GM06990 (cell line): ENCODE results near the gene LARGE1.

Experiments used
- DNase-seq: peaks from one replicate; pipeline ENCODE4 v3.0.0-alpha.2; 2011; ENCODE audit not compliant: insufficient read length; ENCODE audit errors: extremely low read depth
- H3K27me3 ChIP-seq: replicated peaks from 2 replicates; pipeline ENCODE4 v1.6.0; 2011; ENCODE audit warnings: low read length; ENCODE audit not compliant: control insufficient read depth, insufficient read depth
- H3K36me3 ChIP-seq: 2 replicates; pipeline ENCODE4 v1.5.1; 2011; ENCODE audit warnings: low read length; ENCODE audit not compliant: control insufficient read depth, insufficient read depth
- H3K4me3 ChIP-seq: replicated peaks from 2 replicates; pipeline ENCODE4 v1.5.1; 2011; ENCODE audit warnings: low read depth, mild to moderate bottlenecking, control low read depth, low read length
- CTCF ChIP-seq: IDR thresholded peaks from 2 replicates; pipeline ENCODE4 v1.5.1; 2011; ENCODE audit warnings: low read length, control low read depth, mild to moderate bottlenecking, inconsistent platforms; ENCODE audit not compliant: insufficient read depth, poor library complexity, severe bottlenecking

The LARGE1 gene

GRCh38 chr22:33829546-33830280 lies 90.6 kb downstream of the LARGE1 start:
- Histone ChIP-seq H3K36me3 (no peaks in the 10 kb centered on the region), H3K27me3 (no peaks in the 10 kb centered on the region), H3K4me3 (no peak overlapping the region)
- no peak for DNase-seq
- no peak for TF ChIP-seq CTCF

DNA sequence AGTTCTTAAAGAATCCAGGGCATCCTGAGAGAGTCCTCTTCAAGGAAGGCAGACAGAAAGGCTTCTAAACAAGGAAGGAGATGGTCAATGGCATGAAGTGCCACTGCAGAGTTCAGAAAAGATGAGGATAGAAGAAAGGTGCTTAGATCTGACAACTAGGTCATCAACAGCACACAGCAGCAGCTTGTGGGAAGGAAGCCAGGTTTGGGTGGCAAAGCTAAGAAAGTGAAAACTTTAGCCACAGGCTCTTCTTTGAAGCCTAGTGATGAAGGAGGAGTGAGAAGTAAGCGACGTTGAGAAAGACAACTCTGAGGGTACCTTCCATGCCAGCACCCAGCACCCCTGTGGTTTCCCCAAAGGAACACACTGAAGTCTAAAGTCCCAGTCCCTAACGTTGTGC lies 92.0 kb downstream of the LARGE1 start:
- no peak for DNase-seq
- Histone ChIP-seq H3K36me3 (no peaks in the 10 kb centered on the region), H3K27me3 (no peaks in the 10 kb centered on the region), H3K4me3 (no peak overlapping the region)
- TF ChIP-seq CTCF = no peak

DNA sequence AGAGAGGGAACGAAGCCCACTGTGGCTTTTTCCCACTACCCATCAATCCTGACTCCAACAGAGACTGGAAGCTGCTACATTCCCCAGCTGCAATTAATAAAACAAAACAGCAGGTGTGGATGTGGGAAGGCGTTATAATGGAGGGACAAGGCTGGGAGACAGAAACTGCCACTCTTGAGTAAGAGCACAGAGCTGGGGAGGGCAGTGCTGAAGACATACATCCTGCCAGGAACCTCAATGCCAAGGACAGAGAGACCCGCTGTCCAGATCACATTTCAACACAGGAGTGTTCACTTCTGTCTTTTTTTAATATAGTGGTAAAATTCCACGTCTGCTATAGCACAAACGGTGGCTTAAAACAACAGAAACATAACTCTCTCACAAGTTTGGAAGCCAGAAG lies 94.5 kb downstream of the LARGE1 start:
- H3K36me3 ChIP-seq = no peaks in the 10 kb centered on the region
- TF ChIP-seq CTCF = no peak
- H3K4me3 ChIP-seq = no peak overlapping the region
- no peaks in the 10 kb centered on the region for H3K27me3 ChIP-seq
- no peak for DNase-seq

DNA sequence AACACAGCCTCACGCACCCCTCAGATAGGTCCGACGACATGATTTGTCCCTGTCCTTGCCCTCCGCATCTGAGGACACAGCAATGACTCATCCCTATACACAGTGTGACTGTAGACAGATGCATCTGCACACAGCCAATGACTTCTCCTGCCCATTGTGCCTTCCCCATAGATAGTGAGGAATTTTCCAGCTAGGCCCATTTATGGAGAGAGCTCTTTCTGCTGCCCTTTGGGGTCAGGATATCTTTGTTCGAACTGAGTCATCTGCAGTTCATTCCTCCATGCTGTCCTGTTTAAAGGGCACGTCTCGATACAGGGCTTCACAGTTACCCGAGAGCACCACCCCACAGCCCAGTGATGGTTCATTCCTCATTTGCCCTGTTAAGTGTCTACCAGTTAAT lies 96.7 kb downstream of the LARGE1 start:
- TF ChIP-seq CTCF = no peak
- Histone ChIP-seq H3K4me3 (no peak overlapping the region), H3K36me3 (no peaks in the 10 kb centered on the region), H3K27me3 (no peaks in the 10 kb centered on the region)
- DNase-seq = no peak

- Histone ChIP-seq H3K36me3 (no peaks in the 10 kb centered on the region), H3K4me3 (no peak overlapping the region), H3K27me3 (no peaks in the 10 kb centered on the region)
- no peak for DNase-seq
- no peak for TF ChIP-seq CTCF
Measured at GRCh38 chr22:33821290-33821689, 99.0 kb downstream of the LARGE1 start.

- H3K4me3 ChIP-seq = no peak overlapping the region
- no peak for DNase-seq
- H3K36me3 ChIP-seq = no peaks in the 10 kb centered on the region
- no peaks in the 10 kb centered on the region for H3K27me3 ChIP-seq
- no peak for TF ChIP-seq CTCF
Measured at GRCh38 chr22:33819743-33820142, 100.5 kb downstream of the LARGE1 start.
